Psoas muscle (tissue), 8 donors: ENCODE data around the gene PUS7. TPM values are rescaled to one million over a fixed set of nuclear protein-coding genes. Genes with fewer than 3 reads are reported as not detected.

ENCODE experiments used
- ATAC-seq, 4 donors: fragments of 200-7000 bp; cut with Tn5 transposase; one replicate each; pipeline ENCODE4 v1.9.1; 2020; ENCODE audit warnings: moderate library complexity in 3 of 4, mild to moderate bottlenecking in 2 of 4
- DNase-seq, 2 donors: peaks; one replicate each; pipeline ENCODE4 v3.0.0-alpha.2; 2020
- H3K27ac ChIP-seq: fragments of 200-600 bp; one replicate; pipeline ENCODE4 v1.8.0; 2022
- H3K27me3 ChIP-seq, 3 donors: fragments of 200-600 bp in 1 of 3; one replicate each; pipeline versions ENCODE4 v1.6.1 to v1.8.0; 2013 to 2022; ENCODE audit warnings: low read length in 2 of 3, mild to moderate bottlenecking in 2 of 3, moderate library complexity in 1 of 3; ENCODE audit not compliant: insufficient read depth in 3 of 3
- H3K36me3 ChIP-seq, 2 donors: fragments of 200-600 bp in 1 of 2; one replicate each; pipeline versions ENCODE4 v1.6.1 to v1.8.0; 2013 to 2022; ENCODE audit warnings: low read depth in 1 of 2, mild to moderate bottlenecking in 1 of 2, moderate library complexity in 1 of 2; ENCODE audit not compliant: insufficient read depth in 1 of 2
- H3K4me1 ChIP-seq: fragments of 200-600 bp; one replicate; pipeline ENCODE4 v1.8.0; 2022
- H3K4me3 ChIP-seq: fragments of 200-600 bp; one replicate; pipeline ENCODE4 v1.8.0; 2022; ENCODE audit warnings: mild to moderate bottlenecking
- H3K9me3 ChIP-seq: fragments of 200-600 bp; one replicate; pipeline ENCODE4 v1.8.0; 2022
- WGBS, 3 donors: extraction: QIAGEN DNeasy Blood & Tissue Kit; methylation state at CpG; one replicate each; pipeline versions ENCODE4 v1.1.6 to v1.1.7; 2013; 5-methylcytosine and 5-hydroxymethylcytosine counted together
- intact Hi-C, 2 donors: fragments of 100-400 bp; cut with DNase I; formaldehyde crosslinking; loops; one replicate each; pipeline versions ENCODE4 v1.11.0 to v1.14.2; 2022
- long read RNA-seq, 2 donors: library from polyadenylated mRNA; unstranded; transcript quantifications; one replicate each; pipeline ENCODE4 v2.0.0, GENCODE V29; 2021
- polyA plus RNA-seq, 3 donors: library from polyadenylated mRNA; stranded (reverse); fragments of 200-250 nt; gene quantifications; one replicate each; pipeline ENCODE4 v1.2.3, GENCODE V29; 2013
- total RNA-seq, 4 donors: library from RNA; stranded (reverse); fragmentation: NEBNext Ultra II Directional in 2 of 4; extraction: Animal tissue kit (Norgen Biotek cat#: 25700) in 2 of 4; gene quantifications; one replicate each; pipeline versions ENCODE4 v1.2.1 to v1.2.4, GENCODE V29; 2021 to 2023
- TF ChIP-seq, protein P1 (sequence below): fragments of 200-600 bp; IDR thresholded peaks from one replicate; pipeline ENCODE4 v1.8.0; 2022; ENCODE audit warnings: antibody characterized with exemption
- donor health status: healthy with polysubstance abuse.
- donor health status: DM: no; HTN: no; CAD: no; lungs with moderate emphysema.
- donor health status: Bipolar disorder and iron deficiency.
- donor health status: healthy.
- donor health status: DM: yes; HTN: yes; CAD: no.
- donor health status: DM: no; HTN: no; CAD: no.
- donor health status: DM: no; HTN: no; CAD: no.
- donor health status: DM: yes; HTN: yes; CAD: no.

Gene PUS7, protein sequence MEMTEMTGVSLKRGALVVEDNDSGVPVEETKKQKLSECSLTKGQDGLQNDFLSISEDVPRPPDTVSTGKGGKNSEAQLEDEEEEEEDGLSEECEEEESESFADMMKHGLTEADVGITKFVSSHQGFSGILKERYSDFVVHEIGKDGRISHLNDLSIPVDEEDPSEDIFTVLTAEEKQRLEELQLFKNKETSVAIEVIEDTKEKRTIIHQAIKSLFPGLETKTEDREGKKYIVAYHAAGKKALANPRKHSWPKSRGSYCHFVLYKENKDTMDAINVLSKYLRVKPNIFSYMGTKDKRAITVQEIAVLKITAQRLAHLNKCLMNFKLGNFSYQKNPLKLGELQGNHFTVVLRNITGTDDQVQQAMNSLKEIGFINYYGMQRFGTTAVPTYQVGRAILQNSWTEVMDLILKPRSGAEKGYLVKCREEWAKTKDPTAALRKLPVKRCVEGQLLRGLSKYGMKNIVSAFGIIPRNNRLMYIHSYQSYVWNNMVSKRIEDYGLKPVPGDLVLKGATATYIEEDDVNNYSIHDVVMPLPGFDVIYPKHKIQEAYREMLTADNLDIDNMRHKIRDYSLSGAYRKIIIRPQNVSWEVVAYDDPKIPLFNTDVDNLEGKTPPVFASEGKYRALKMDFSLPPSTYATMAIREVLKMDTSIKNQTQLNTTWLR
- total RNA-seq (10 to 100 TPM in 3 of 4 donors, 1 to 10 TPM in 1; 5.7 to 19.7 (median 13.4) TPM), polyA plus RNA-seq (10 to 100 TPM in 1 of 3 donors, 1 to 10 TPM in 2; 7.4 to 12.4 (median 8.0) TPM)
- long read RNA-seq, donor 1, transcript PUS7-202 (16 exons, 2,356 nt) = major isoform, 13 of 23 reads
- long read RNA-seq, donor 1, partial matches to known transcripts = 3 of 23 reads
- long read RNA-seq, donor 1, other reads (novel, unspliced or antisense) = 4 of 23 reads
- long read RNA-seq, donor 2, transcript PUS7-202 (16 exons, 2,356 nt) = major isoform, 10 of 29 reads
- long read RNA-seq, donor 2, partial matches to known transcripts = 7 of 29 reads
- long read RNA-seq, donor 2, other reads (novel, unspliced or antisense) = 11 of 29 reads

DNA sequence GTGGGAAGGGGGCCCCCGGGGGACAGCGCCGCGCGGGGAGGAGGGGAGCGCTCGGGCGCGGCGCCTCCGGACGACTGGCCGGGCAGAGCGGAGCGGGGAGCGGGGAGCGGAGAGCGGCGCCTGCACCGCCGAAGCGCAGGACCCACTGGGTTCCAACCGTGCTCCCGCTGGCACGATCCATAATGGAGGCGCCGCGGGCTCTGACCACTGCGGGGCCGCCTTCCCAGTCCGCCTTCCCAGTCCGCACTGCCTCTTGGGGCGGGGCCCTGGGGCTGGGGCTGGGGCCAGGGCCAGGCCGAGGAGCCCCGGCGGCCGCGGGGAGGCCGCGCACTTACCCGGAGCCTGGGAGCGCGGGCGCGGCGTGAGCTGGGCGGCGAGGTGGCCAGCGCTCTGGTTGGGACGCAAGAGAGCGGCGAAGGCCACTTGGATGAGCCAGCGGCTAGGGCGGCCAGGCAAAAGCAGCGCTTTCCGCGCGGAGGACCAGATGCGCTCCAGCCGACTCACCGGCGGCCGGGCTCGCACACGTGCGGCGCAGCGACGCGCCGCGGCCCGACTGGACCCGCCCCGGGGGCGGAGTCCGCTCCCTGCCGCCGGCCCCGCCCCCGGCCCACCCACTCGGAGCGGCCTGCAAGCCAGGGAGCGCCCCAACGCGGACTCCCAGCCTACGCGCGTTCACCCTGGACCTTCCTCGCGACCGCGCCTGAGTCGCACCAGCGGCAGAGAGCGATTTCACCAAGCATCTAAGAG, at the start of gene PUS7:
Gene PUS7 (minus strand): TSS at position 555 of the 747 bp plus-strand sequence. CDS start 13,759 bp downstream, outside the sequence.
- ATAC-seq (peak; percentile 96), DNase-seq (peak; percentile 92 to 93)
- H3K36me3 ChIP-seq = peaks cover 0 to 12% of the 10 kb centered on the region in 2 donors
- no peaks in the 10 kb centered on the region for H3K27me3 ChIP-seq
- peak within 1 kb of the TSS; percentile 97 for H3K4me3 ChIP-seq
- no peaks in the 10 kb centered on the region for H3K9me3 ChIP-seq
- peaks cover 8% of the 10 kb centered on the region for H3K4me1 ChIP-seq
- intact Hi-C loops = no loop called here
- TF ChIP-seq, protein P1, sequence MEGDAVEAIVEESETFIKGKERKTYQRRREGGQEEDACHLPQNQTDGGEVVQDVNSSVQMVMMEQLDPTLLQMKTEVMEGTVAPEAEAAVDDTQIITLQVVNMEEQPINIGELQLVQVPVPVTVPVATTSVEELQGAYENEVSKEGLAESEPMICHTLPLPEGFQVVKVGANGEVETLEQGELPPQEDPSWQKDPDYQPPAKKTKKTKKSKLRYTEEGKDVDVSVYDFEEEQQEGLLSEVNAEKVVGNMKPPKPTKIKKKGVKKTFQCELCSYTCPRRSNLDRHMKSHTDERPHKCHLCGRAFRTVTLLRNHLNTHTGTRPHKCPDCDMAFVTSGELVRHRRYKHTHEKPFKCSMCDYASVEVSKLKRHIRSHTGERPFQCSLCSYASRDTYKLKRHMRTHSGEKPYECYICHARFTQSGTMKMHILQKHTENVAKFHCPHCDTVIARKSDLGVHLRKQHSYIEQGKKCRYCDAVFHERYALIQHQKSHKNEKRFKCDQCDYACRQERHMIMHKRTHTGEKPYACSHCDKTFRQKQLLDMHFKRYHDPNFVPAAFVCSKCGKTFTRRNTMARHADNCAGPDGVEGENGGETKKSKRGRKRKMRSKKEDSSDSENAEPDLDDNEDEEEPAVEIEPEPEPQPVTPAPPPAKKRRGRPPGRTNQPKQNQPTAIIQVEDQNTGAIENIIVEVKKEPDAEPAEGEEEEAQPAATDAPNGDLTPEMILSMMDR = no peak
- WGBS, 3 donors = 0 to 1% (median 0%) methylated on average over 56 to 96 of the region's 96 CpGs
- H3K27ac ChIP-seq = peak within 1 kb of the TSS; percentile 96

DNA sequence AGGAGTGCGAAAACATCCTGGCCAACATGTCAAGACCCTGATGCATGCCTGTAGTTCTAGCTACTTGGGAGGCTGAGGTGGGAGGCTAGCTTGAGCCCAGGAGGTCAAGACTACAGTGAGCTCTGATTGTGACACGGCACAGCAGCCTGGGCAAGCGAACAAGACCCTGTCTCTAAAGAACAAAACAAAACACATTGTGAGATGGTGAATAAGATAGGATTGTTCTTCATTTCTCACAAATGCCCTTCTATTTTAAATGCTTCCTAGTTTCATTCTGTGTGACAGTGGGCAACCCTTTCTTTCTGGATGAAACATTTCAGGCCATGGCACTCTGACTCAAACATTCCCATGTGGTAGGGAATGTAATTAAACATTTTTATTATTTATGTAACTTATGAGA, 45.8 kb upstream of the PUS7 start:
- Histone ChIP-seq H3K27me3 (no peaks in the 10 kb centered on the region), H3K9me3 (no peaks in the 10 kb centered on the region), H3K4me3 (no peak overlapping the region), H3K36me3 (peaks cover 0 to 68% of the 10 kb centered on the region in 2 donors), H3K4me1 (no peaks in the 10 kb centered on the region), H3K27ac (no peak overlapping the region)
- ATAC-seq (no peak), DNase-seq (no peak)
- 95 to 98% (median 97%) methylated on average over 3 of the region's 3 CpGs for WGBS, 3 donors
- TF ChIP-seq, protein P1 = no peak
- intact Hi-C loops = no loop called here

DNA sequence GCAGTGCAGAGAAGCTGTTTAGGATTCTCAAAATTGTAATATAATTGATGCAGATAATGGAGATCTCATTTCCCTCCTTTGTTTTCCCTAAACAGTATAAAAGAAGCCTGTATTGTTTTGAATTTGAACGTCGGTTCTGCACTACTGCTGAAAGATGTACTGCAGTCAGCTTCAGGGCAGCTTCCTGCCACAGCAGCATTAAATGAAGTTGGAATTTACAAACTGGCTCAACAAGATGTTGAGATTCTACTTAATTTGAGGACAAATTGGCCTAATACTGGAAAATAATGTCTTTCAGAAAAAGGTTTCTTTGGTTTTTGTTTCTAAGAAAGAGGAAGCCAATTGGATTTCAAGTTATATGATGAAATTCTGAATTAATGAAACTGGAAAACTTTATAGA, 45.0 kb upstream of the PUS7 start:
- no peaks in the 10 kb centered on the region for H3K27me3 ChIP-seq
- H3K4me1 ChIP-seq = no peaks in the 10 kb centered on the region
- DNase-seq = no peak
- TF ChIP-seq, protein P1 = no peak
- ATAC-seq = no peak
- 68 to 74% (median 74%) methylated on average over 2 of the region's 2 CpGs for WGBS, 3 donors
- intact Hi-C loops = no loop called here
- H3K27ac ChIP-seq = no peak overlapping the region
- no peak overlapping the region for H3K4me3 ChIP-seq
- H3K36me3 ChIP-seq = peaks cover 2 to 76% of the 10 kb centered on the region in 2 donors
- no peaks in the 10 kb centered on the region for H3K9me3 ChIP-seq

DNA sequence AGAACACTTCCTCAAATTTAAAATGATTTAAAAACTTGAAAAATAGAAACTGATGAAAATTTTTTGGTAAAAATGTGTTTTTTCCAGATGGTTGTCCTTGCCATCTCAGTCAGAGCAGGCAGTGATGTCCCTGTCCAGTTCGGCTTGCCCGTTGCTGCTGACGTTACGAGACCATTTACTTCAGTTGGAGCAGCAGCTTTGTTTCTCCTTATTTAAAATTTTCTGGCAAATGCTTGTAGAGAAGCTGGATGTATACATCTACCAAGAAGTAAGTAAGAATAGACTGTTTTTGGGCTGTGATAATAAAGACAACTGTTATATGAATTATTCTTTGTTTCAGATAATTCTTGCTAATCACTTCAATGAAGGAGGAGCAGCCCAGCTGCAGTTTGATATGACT, 43.1 kb upstream of the PUS7 start:
- no peaks in the 10 kb centered on the region for H3K27me3 ChIP-seq
- TF ChIP-seq, protein P1 = no peak
- H3K36me3 ChIP-seq = peaks cover 3 to 93% of the 10 kb centered on the region in 2 donors
- no peaks in the 10 kb centered on the region for H3K4me1 ChIP-seq
- no peak overlapping the region for H3K4me3 ChIP-seq
- intact Hi-C loops = no loop called here
- ATAC-seq (no peak), DNase-seq (no peak)
- no peak overlapping the region for H3K27ac ChIP-seq
- no peaks in the 10 kb centered on the region for H3K9me3 ChIP-seq
- 96 to 98% (median 96%) methylated on average over 4 of the region's 4 CpGs for WGBS, 3 donors
